T-helper 2 cell treated with Interferon-gamma antibody and Interleukin-4, amounts not matched to agents 5 μg/mL and 100 μg/mL, for 36 hours (primary cell): ENCODE measurements around the gene MAG.

Experiments used
- DNase-seq: peaks from one replicate; pipeline ENCODE4 v3.0.0; 2021; ENCODE audit warnings: low spot score
- H3K27ac Mint-ChIP-seq: one replicate; pipeline ENCODE4 v1.8.0; 2021; ENCODE audit warnings: mild to moderate bottlenecking, mixed read lengths
- H3K27me3 Mint-ChIP-seq: one replicate; pipeline ENCODE4 v1.8.0; 2021; ENCODE audit warnings: low read depth, mixed read lengths
- H3K36me3 Mint-ChIP-seq: one replicate; pipeline ENCODE4 v1.8.0; 2021; ENCODE audit warnings: low read depth, mixed read lengths
- H3K4me1 Mint-ChIP-seq: one replicate; pipeline ENCODE4 v1.8.0; 2021; ENCODE audit warnings: low read depth, mixed read lengths
- H3K4me3 Mint-ChIP-seq: one replicate; pipeline ENCODE4 v1.8.0; 2022; ENCODE audit warnings: mild to moderate bottlenecking, moderate library complexity, mixed read lengths
- H3K9me3 Mint-ChIP-seq: one replicate; pipeline ENCODE4 v1.8.0; 2021; ENCODE audit warnings: mixed read lengths

The MAG gene

GRCh38 chr19:35291916-35292315, at the start of gene MAG:
TSS of gene MAG (plus strand) at chr19:35292161. CDS start at chr19:35295409, 3,248 bp downstream.
- Mint-ChIP-seq H3K27ac (no peak within 1 kb of the TSS), H3K27me3 (no peaks in the 10 kb centered on the region), H3K36me3 (no peaks in the 10 kb centered on the region), H3K4me1 (peaks cover 4% of the 10 kb centered on the region), H3K4me3 (no peak within 1 kb of the TSS), H3K9me3 (no peaks in the 10 kb centered on the region)
- no peak for DNase-seq

GRCh38 chr19:35246466-35247092, 45.4 kb upstream of the MAG start:
- H3K4me3 Mint-ChIP-seq, result no peak overlapping the region
- no peak for DNase-seq
- H3K36me3 Mint-ChIP-seq, result peaks cover 2% of the 10 kb centered on the region
- peaks cover 9% of the 10 kb centered on the region for H3K4me1 Mint-ChIP-seq
- H3K9me3 Mint-ChIP-seq, result peaks cover 5% of the 10 kb centered on the region
- H3K27me3 Mint-ChIP-seq, result peaks cover 79% of the 10 kb centered on the region
- H3K27ac Mint-ChIP-seq, result no peak overlapping the region

- no peak overlapping the region for H3K27ac Mint-ChIP-seq
- no peaks in the 10 kb centered on the region for H3K36me3 Mint-ChIP-seq
- no peak for DNase-seq
- no peaks in the 10 kb centered on the region for H3K9me3 Mint-ChIP-seq
- H3K4me1 Mint-ChIP-seq, result peaks cover 9% of the 10 kb centered on the region
- H3K27me3 Mint-ChIP-seq, result peaks cover 72% of the 10 kb centered on the region
- peak overlapping the region; percentile 64 for H3K4me3 Mint-ChIP-seq
Measured at GRCh38 chr19:35247526-35248309, 44.2 kb upstream of the MAG start.

GRCh38 chr19:35248310-35249145, 43.4 kb upstream of the MAG start, which contains the start of gene LSR:
TSS of gene LSR (plus strand) at chr19:35249002. CDS start at chr19:35249023, 21 bp downstream.
- DNase-seq, result no peak
- Mint-ChIP-seq H3K27ac (no peak within 1 kb of the TSS), H3K4me3 (peak within 1 kb of the TSS; percentile 64), H3K4me1 (peaks cover 9% of the 10 kb centered on the region), H3K36me3 (no peaks in the 10 kb centered on the region), H3K27me3 (peaks cover 64% of the 10 kb centered on the region), H3K9me3 (no peaks in the 10 kb centered on the region)

- DNase-seq, result no peak
- Mint-ChIP-seq H3K9me3 (no peaks in the 10 kb centered on the region), H3K27me3 (peaks cover 57% of the 10 kb centered on the region), H3K4me1 (peaks cover 9% of the 10 kb centered on the region), H3K27ac (no peak overlapping the region), H3K4me3 (peak overlapping the region; percentile 64), H3K36me3 (no peaks in the 10 kb centered on the region)
Measured at GRCh38 chr19:35249146-35249847, 42.7 kb upstream of the MAG start.

GRCh38 chr19:35249848-35250711, 41.9 kb upstream of the MAG start:
- Mint-ChIP-seq H3K4me1 (peaks cover 9% of the 10 kb centered on the region), H3K27ac (no peak overlapping the region), H3K27me3 (peaks cover 51% of the 10 kb centered on the region), H3K36me3 (no peaks in the 10 kb centered on the region), H3K4me3 (peak overlapping the region; percentile 64), H3K9me3 (no peaks in the 10 kb centered on the region)
- no peak for DNase-seq

- Mint-ChIP-seq H3K4me1 (peaks cover 9% of the 10 kb centered on the region), H3K36me3 (no peaks in the 10 kb centered on the region), H3K27me3 (peaks cover 40% of the 10 kb centered on the region), H3K9me3 (no peaks in the 10 kb centered on the region), H3K4me3 (no peak overlapping the region), H3K27ac (no peak overlapping the region)
- no peak for DNase-seq
Measured at GRCh38 chr19:35251456-35251855, 40.5 kb upstream of the MAG start.

GRCh38 chr19:35253316-35254286, 38.4 kb upstream of the MAG start:
- Mint-ChIP-seq H3K4me1 (peaks cover 7% of the 10 kb centered on the region), H3K4me3 (no peak overlapping the region), H3K27ac (no peak overlapping the region), H3K36me3 (no peaks in the 10 kb centered on the region), H3K27me3 (peaks cover 23% of the 10 kb centered on the region), H3K9me3 (no peaks in the 10 kb centered on the region)
- DNase-seq, result no peak

- peaks cover 13% of the 10 kb centered on the region for H3K27me3 Mint-ChIP-seq
- H3K4me3 Mint-ChIP-seq, result no peak overlapping the region
- H3K36me3 Mint-ChIP-seq, result no peaks in the 10 kb centered on the region
- no peak overlapping the region for H3K27ac Mint-ChIP-seq
- H3K9me3 Mint-ChIP-seq, result no peaks in the 10 kb centered on the region
- H3K4me1 Mint-ChIP-seq, result peaks cover under 1% of the 10 kb centered on the region
- DNase-seq, result no peak
Measured at GRCh38 chr19:35254341-35255297, 37.3 kb upstream of the MAG start.

- Mint-ChIP-seq H3K27ac (no peak overlapping the region), H3K36me3 (no peaks in the 10 kb centered on the region), H3K4me1 (no peaks in the 10 kb centered on the region), H3K27me3 (no peaks in the 10 kb centered on the region), H3K9me3 (no peaks in the 10 kb centered on the region), H3K4me3 (no peak overlapping the region)
- no peak for DNase-seq
Measured at GRCh38 chr19:35256566-35256965, 35.4 kb upstream of the MAG start.

- Mint-ChIP-seq H3K27me3 (no peaks in the 10 kb centered on the region), H3K9me3 (no peaks in the 10 kb centered on the region), H3K27ac (no peak overlapping the region), H3K4me1 (no peaks in the 10 kb centered on the region), H3K36me3 (no peaks in the 10 kb centered on the region), H3K4me3 (no peak overlapping the region)
- no peak for DNase-seq
Measured at GRCh38 chr19:35257113-35257461, 34.9 kb upstream of the MAG start.
